OCI-LY1 (cell line): Measurements from ENCODE around the gene DAAM1.

Experiments
- EZH2 ChIP-seq: fragments of 200-600 bp; sonication (generic), shearing (Covaris generic); IDR thresholded peaks from 2 replicates; pipeline ENCODE4 v1.8.0; 2017; ENCODE audit warnings: borderline replicate concordance, mixed run types, mild to moderate bottlenecking, antibody characterized with exemption, low read length, moderate library complexity, mixed read lengths
- TF ChIP-seq, protein P1 (sequence below): fragments of 200-600 bp; sonication (generic), shearing (Covaris generic); IDR thresholded peaks from 2 replicates; pipeline ENCODE4 v1.5.1; 2017; ENCODE audit warnings: mild to moderate bottlenecking, antibody characterized with exemption, low read length, moderate library complexity, mixed read lengths

DNA sequence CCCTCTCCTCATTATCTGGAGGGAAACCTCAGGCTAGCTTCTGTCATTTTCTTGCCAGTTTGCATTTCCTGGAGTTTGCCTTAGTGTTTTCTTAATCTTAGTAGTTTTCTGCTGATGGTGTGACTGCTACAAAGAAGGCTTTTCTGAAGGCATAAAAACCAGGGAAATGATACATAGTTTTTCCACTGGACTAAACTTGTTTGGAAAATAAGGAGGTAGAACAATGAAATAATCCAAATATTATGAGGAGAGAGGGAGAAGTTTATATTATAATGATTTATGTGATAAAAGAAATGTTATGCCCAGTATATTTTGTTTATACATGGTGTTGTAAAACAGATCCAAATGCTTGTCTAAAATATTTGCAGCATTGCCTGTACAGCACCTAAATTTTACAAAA lies 22.2 kb downstream of the DAAM1 start:
- TF ChIP-seq, protein P1, sequence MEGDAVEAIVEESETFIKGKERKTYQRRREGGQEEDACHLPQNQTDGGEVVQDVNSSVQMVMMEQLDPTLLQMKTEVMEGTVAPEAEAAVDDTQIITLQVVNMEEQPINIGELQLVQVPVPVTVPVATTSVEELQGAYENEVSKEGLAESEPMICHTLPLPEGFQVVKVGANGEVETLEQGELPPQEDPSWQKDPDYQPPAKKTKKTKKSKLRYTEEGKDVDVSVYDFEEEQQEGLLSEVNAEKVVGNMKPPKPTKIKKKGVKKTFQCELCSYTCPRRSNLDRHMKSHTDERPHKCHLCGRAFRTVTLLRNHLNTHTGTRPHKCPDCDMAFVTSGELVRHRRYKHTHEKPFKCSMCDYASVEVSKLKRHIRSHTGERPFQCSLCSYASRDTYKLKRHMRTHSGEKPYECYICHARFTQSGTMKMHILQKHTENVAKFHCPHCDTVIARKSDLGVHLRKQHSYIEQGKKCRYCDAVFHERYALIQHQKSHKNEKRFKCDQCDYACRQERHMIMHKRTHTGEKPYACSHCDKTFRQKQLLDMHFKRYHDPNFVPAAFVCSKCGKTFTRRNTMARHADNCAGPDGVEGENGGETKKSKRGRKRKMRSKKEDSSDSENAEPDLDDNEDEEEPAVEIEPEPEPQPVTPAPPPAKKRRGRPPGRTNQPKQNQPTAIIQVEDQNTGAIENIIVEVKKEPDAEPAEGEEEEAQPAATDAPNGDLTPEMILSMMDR: no peak
- TF ChIP-seq EZH2: no peak
